SK-N-SH (cell line): ENCODE results near the gene NOLC1. TPM values are rescaled to one million over a fixed set of nuclear protein-coding genes. Genes with fewer than 3 reads are reported as not detected.

Experiments used
- CTCF ChIA-PET: fragments of 300-600, 350-600 bp; formaldehyde crosslinking; extraction: SDS; loops from one replicate; lab custom pipeline; 2021; lab: Yijun Ruan, JAX
- POLR2A ChIA-PET: fragments of 350-600 bp; sonication (Branson Sonifier 250); formaldehyde crosslinking; extraction: SDS; loops from one replicate; lab custom pipeline; 2020; ENCODE audit warnings: antibody characterized with exemption, inconsistent platforms; lab: Yijun Ruan, JAX
- DNase-seq: peaks from one replicate; pipeline ENCODE4 v3.0.0; 2012
- H2AFZ ChIP-seq: fragments of 200-600 bp; sonication (generic); 2 replicates; pipeline ENCODE4 v1.8.1; 2016; ENCODE audit warnings: antibody characterized with exemption, mild to moderate bottlenecking, low read depth
- H3F3A ChIP-seq: fragments of 200-600 bp; sonication (generic); replicated peaks from 2 replicates; pipeline ENCODE3; 2016; ENCODE audit warnings: antibody characterized with exemption, mild to moderate bottlenecking; ENCODE audit not compliant: insufficient read depth
- H3K27ac ChIP-seq, 2 experiments: fragments of 200-500 bp in 1 of 2; fragments of 200-600 bp in 1 of 2; sonication (Bioruptor generic) in 1 of 2; sonication (generic), shearing (Covaris generic) in 1 of 2; 2 replicates each; pipeline versions ENCODE4 v1.5.1 to v1.6.1; 2014 to 2016; ENCODE audit warnings: low read depth in 2 of 2, inconsistent platforms in 1 of 2, low read length in 1 of 2, mild to moderate bottlenecking in 1 of 2, mixed read lengths in 1 of 2
- H3K27me3 ChIP-seq: fragments of 200-600 bp; sonication (generic), shearing (Covaris generic); 2 replicates; pipeline ENCODE4 v1.6.1; 2016; ENCODE audit warnings: mixed run types; ENCODE audit not compliant: insufficient read depth
- H3K36me3 ChIP-seq, 2 experiments: fragments of 200-500 bp in 1 of 2; fragments of 200-600 bp in 1 of 2; sonication (Bioruptor generic) in 1 of 2; sonication (generic) in 1 of 2; replicated peaks in 1 of 2; 2 replicates each; pipeline versions ENCODE3 to v1.5.1; 2014 to 2016; ENCODE audit warnings: low read length in 1 of 2, mild to moderate bottlenecking in 1 of 2; ENCODE audit not compliant: insufficient read depth in 2 of 2, control insufficient read depth in 1 of 2
- H3K4me1 ChIP-seq, 2 experiments: fragments of 200-500 bp in 1 of 2; fragments of 200-600 bp in 1 of 2; sonication (Bioruptor generic) in 1 of 2; sonication (generic), shearing (Covaris generic) in 1 of 2; 2 replicates each; pipeline versions ENCODE4 v1.5.1 to v1.6.1; 2014 to 2016; ENCODE audit warnings: low read depth in 1 of 2, low read length in 1 of 2, mixed run types in 1 of 2; ENCODE audit not compliant: insufficient read depth in 2 of 2, control insufficient read depth in 1 of 2
- H3K4me2 ChIP-seq: fragments of 200-600 bp; sonication (generic), shearing (Covaris generic); 2 replicates; pipeline ENCODE4 v1.6.1; 2017; ENCODE audit warnings: mixed run types
- H3K4me3 ChIP-seq, 2 experiments: fragments of 200-500 bp in 1 of 2; fragments of 200-600 bp in 1 of 2; sonication (Bioruptor generic) in 1 of 2; sonication (generic), shearing (Covaris generic) in 1 of 2; 2 replicates each; pipeline versions ENCODE4 v1.5.1 to v1.8.1; 2014 to 2016; ENCODE audit warnings: low read depth in 2 of 2, inconsistent platforms in 1 of 2, low read length in 1 of 2, mild to moderate bottlenecking in 1 of 2, mixed read lengths in 1 of 2, moderate library complexity in 1 of 2
- H3K79me2 ChIP-seq: fragments of 200-600 bp; sonication (generic); 2 replicates; pipeline ENCODE4 v1.8.1; 2017; ENCODE audit warnings: mild to moderate bottlenecking; ENCODE audit not compliant: insufficient read depth
- H3K9ac ChIP-seq: fragments of 200-600 bp; sonication (generic); 2 replicates; pipeline ENCODE4 v1.6.1; 2017; ENCODE audit warnings: mixed run types
- H3K9me2 ChIP-seq: fragments of 200-600 bp; sonication (generic); 2 replicates; pipeline ENCODE4 v1.6.1; 2017; ENCODE audit warnings: mixed run types
- H3K9me3 ChIP-seq: fragments of 200-600 bp; sonication (generic); 2 replicates; pipeline ENCODE4 v1.6.1; 2017; ENCODE audit warnings: mixed run types, mild to moderate bottlenecking, moderate library complexity
- H4K20me1 ChIP-seq: fragments of 200-600 bp; sonication (generic); 2 replicates; pipeline ENCODE4 v1.6.1; 2017; ENCODE audit warnings: mild to moderate bottlenecking, mixed run types; ENCODE audit not compliant: insufficient read depth
- CHD2 ChIP-seq: fragments of 150-350 bp; IDR thresholded peaks from 2 replicates; pipeline ENCODE4 v1.6.1; 2018; ENCODE audit warnings: low read length; ENCODE audit not compliant: partially characterized antibody
- ELF1 ChIP-seq: IDR thresholded peaks from 2 replicates; pipeline ENCODE4 v1.4.0; 2012
- EP300 ChIP-seq, 2 experiments: IDR thresholded peaks; 2 replicates each; pipeline versions ENCODE4 v1.4.0 to v1.6.1; 2012; ENCODE audit warnings: borderline replicate concordance in 1 of 2, low read depth in 1 of 2, low read length in 1 of 2
- EZH2phosphoT487 ChIP-seq: fragments of 200-600 bp; sonication (generic); IDR thresholded peaks from 2 replicates; pipeline ENCODE4 v1.6.1; 2017; ENCODE audit warnings: low read depth, mixed run types, mild to moderate bottlenecking, antibody characterized with exemption, moderate library complexity, borderline replicate concordance
- FOSL2 ChIP-seq: IDR thresholded peaks from 2 replicates; pipeline ENCODE4 v1.4.0; 2012; ENCODE audit warnings: low read depth, mild to moderate bottlenecking, moderate library complexity, borderline replicate concordance
- FOXJ3 ChIP-seq: sonication (generic); formaldehyde crosslinking; IDR thresholded peaks from 2 replicates; pipeline ENCODE4 v1.5.1; 2020; ENCODE audit warnings: mild to moderate bottlenecking, missing genetic modification reagents
- FOXM1 ChIP-seq: IDR thresholded peaks from 2 replicates; pipeline ENCODE4 v1.4.0; 2012; ENCODE audit warnings: low read depth, mild to moderate bottlenecking
- GABPA ChIP-seq: IDR thresholded peaks from 2 replicates; pipeline ENCODE4 v1.4.0; 2012; ENCODE audit warnings: low read depth, mild to moderate bottlenecking
- GATA2 ChIP-seq: sonication (generic); formaldehyde crosslinking; IDR thresholded peaks from 2 replicates; pipeline ENCODE4 v1.5.0; 2020; ENCODE audit warnings: mild to moderate bottlenecking, missing genetic modification reagents
- JUND ChIP-seq: IDR thresholded peaks from 2 replicates; pipeline ENCODE4 v1.4.0; 2012
- MAX ChIP-seq: IDR thresholded peaks from 2 replicates; pipeline ENCODE4 v1.4.0; 2012; ENCODE audit warnings: low read depth
- MEF2A ChIP-seq: IDR thresholded peaks from 2 replicates; pipeline ENCODE4 v1.4.0; 2012; ENCODE audit warnings: low read depth, borderline replicate concordance
- MXI1 ChIP-seq: IDR thresholded peaks from 2 replicates; pipeline ENCODE4 v1.6.1; 2012; ENCODE audit warnings: mild to moderate bottlenecking, low read depth, low read length, improper control_type of control experiment
- NFIC ChIP-seq: IDR thresholded peaks from 2 replicates; pipeline ENCODE4 v1.4.0; 2012; ENCODE audit warnings: borderline replicate concordance
- NRF1 ChIP-seq: IDR thresholded peaks from 2 replicates; pipeline ENCODE4 v1.6.1; 2012; ENCODE audit warnings: low read depth, mild to moderate bottlenecking, low read length
- PBX3 ChIP-seq: IDR thresholded peaks from 2 replicates; pipeline ENCODE4; 2012
- POLR2AphosphoS5 ChIP-seq: IDR thresholded peaks from 2 replicates; pipeline ENCODE4 v1.6.1; 2012; ENCODE audit warnings: low read depth, low read length
- RAD21 ChIP-seq: IDR thresholded peaks from 2 replicates; pipeline ENCODE4 v1.6.1; 2012; ENCODE audit warnings: mild to moderate bottlenecking, low read length
- RCOR1 ChIP-seq: fragments of 150-350 bp; IDR thresholded peaks from 2 replicates; pipeline ENCODE4 v1.6.1; 2017; ENCODE audit warnings: antibody characterized with exemption, low read length
- RXRA ChIP-seq: IDR thresholded peaks from 2 replicates; pipeline ENCODE4 v1.4.0; 2012; ENCODE audit warnings: low read depth, mild to moderate bottlenecking, borderline replicate concordance
- SMC3 ChIP-seq: IDR thresholded peaks from 2 replicates; pipeline ENCODE4 v1.6.1; 2012; ENCODE audit warnings: low read depth, low read length, improper control_type of control experiment
- TAF1 ChIP-seq: IDR thresholded peaks from 2 replicates; pipeline ENCODE4 v1.6.1; 2012; ENCODE audit warnings: low read depth, mild to moderate bottlenecking, low read length, moderate library complexity, borderline replicate concordance
- TCF12 ChIP-seq: IDR thresholded peaks from 2 replicates; pipeline ENCODE4 v1.4.0; 2012
- TEAD4 ChIP-seq: IDR thresholded peaks from 2 replicates; pipeline ENCODE4 v1.4.0; 2012; ENCODE audit warnings: mild to moderate bottlenecking, borderline replicate concordance; ENCODE audit not compliant: insufficient read depth
- YY1 ChIP-seq: IDR thresholded peaks from 2 replicates; pipeline ENCODE4 v1.4.0; 2012; ENCODE audit warnings: low read depth, mild to moderate bottlenecking
- ZBTB33 ChIP-seq: IDR thresholded peaks from 2 replicates; pipeline ENCODE4 v1.4.0; 2012; ENCODE audit warnings: low read depth, borderline replicate concordance
- WGBS: methylation state at CpG from one replicate; pipeline ENCODE4 v1.1.6; 2017; ENCODE audit warnings: low lambda C conversion rate; 5-methylcytosine and 5-hydroxymethylcytosine counted together
- polyA plus RNA-seq, 3 experiments: library from polyadenylated mRNA; depleted of rRNA; stranded (reverse); fragments of >200 nt; gene quantifications; 2 replicates each; pipeline ENCODE4 v1.2.3, GENCODE V29; 2012
- TF ChIP-seq, protein P1 (sequence below): IDR thresholded peaks from 2 replicates; pipeline ENCODE4 v1.4.0; 2012; ENCODE audit warnings: low read depth, borderline replicate concordance
- TF ChIP-seq, protein P2 (sequence below): fragments of 150-350 bp; IDR thresholded peaks from 2 replicates; pipeline ENCODE4 v1.6.1; 2017; ENCODE audit warnings: antibody characterized with exemption, low read length, low read depth, borderline replicate concordance
- TF ChIP-seq, protein P3 (sequence below): fragments of 150-350 bp; IDR thresholded peaks from 2 replicates; pipeline ENCODE4 v1.6.1; 2016; ENCODE audit warnings: mild to moderate bottlenecking, low read depth, low read length

Gene NOLC1
- polyA plus RNA-seq, 1 of the 3 experiments (the other 2 are of a cell fraction) = 71.8 TPM

DNA sequence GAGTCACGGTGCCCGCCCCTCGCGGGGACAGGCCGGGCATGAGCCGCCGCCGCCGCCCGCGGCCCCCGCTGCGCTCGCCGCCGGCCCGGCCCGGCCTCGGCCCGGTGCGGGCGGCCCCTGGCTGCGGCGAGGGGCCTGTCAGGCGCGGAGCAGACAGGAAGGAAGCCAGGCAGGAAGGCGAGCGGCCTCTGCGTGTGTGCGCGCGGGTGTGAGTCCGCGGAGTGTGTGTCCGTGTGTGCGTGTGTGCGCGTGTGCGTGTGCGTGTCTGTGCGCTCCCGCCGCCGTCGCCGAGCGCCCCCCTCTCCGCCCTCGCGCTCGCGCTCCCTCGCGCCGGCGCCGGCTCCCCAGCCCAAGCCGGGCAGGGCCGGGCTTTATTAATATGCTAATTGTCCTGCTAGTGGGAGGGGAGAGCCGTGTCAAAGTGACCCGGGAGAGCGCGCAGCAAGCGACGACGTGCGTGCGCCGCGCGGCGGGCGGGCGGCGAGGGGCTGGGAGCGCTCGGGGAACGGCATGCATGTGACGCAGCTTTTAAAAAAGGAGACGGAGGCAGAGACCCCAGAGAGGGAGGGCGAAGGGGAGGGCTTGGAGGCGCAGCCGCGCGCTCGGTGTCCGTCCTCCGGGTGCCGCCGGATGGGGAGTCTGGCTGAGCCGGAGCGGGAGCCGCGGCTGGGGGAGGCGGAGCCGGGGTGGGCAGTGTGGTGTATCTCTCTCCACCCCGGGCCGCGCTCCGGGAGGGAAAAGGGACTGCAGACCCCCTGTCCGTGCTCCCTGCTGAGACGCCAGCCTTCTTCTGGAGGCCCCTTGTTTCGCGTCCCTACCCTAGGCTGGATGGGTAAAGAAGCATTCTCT is 31.8 kb upstream of the NOLC1 start, which contains the start of gene LDB1:
TSS of gene LDB1 (minus strand) at position 227 of the 849 bp plus-strand sequence. CDS start 258 bp downstream, outside the sequence.
- Histone ChIP-seq H3K79me2 (peaks cover 51% of the 10 kb centered on the region), H3K4me1 (peaks cover 42 to 51% of the 10 kb centered on the region in 2 experiments), H3K4me2 (peak within 1 kb of the TSS; percentile 94), H3K4me3 (peak within 1 kb of the TSS; percentile 84 to 86), H3K9ac (peak within 1 kb of the TSS; percentile 84), H3K9me3 (no peaks in the 10 kb centered on the region), H3K27ac (peak within 1 kb of the TSS; percentile 86 to 99), H3F3A (peaks cover 23% of the 10 kb centered on the region), H3K9me2 (no peaks in the 10 kb centered on the region), H4K20me1 (no peaks in the 10 kb centered on the region), H2AFZ (peak within 1 kb of the TSS; percentile 75; the same call in 1 of the 2 replicates), H3K36me3 (no peaks in the 10 kb centered on the region), H3K27me3 (no peaks in the 10 kb centered on the region)
- POLR2A ChIA-PET = no interaction called here
- CTCF ChIA-PET = no interaction called here
- under 1% methylated on average over 49 of the region's 104 CpGs for WGBS
- peak; percentile 85 for DNase-seq
- TF ChIP-seq GABPA (no peak), EZH2phosphoT487 (no peak), YY1 (no peak), SMC3 (no peak), FOSL2 (no peak), RXRA (no peak), NFIC (no peak), MXI1 (peak; percentile 94), MAX (peak; percentile 66; the same call in 1 of the 2 replicates), MEF2A (no peak), GATA2 (CRISPR knock-in tag) (no peak), NRF1 (peak; percentile 62), FOXM1 (no peak), ZBTB33 (no peak), FOXJ3 (CRISPR knock-in tag) (no peak), PBX3 (no peak), EP300 (IDR thresholded peaks at IDR 0.05; ENCODE audit: borderline replicate concordance in 1 of 2, low read depth in 1 of 2, low read length in 1 of 2) (no peak), RCOR1 (no peak), TEAD4 (no peak), ELF1 (no peak), POLR2AphosphoS5 (peak; percentile 13; the same call in 1 of the 2 replicates), TAF1 (peak; percentile 48; the same call in 1 of the 2 replicates), CHD2 (no peak), TCF12 (no peak), RAD21 (no peak; the same call in 1 of the 2 replicates), JUND (no peak)
- TF ChIP-seq, protein P1, sequence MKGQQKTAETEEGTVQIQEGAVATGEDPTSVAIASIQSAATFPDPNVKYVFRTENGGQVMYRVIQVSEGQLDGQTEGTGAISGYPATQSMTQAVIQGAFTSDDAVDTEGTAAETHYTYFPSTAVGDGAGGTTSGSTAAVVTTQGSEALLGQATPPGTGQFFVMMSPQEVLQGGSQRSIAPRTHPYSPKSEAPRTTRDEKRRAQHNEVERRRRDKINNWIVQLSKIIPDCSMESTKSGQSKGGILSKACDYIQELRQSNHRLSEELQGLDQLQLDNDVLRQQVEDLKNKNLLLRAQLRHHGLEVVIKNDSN = no peak
- TF ChIP-seq, protein P2, sequence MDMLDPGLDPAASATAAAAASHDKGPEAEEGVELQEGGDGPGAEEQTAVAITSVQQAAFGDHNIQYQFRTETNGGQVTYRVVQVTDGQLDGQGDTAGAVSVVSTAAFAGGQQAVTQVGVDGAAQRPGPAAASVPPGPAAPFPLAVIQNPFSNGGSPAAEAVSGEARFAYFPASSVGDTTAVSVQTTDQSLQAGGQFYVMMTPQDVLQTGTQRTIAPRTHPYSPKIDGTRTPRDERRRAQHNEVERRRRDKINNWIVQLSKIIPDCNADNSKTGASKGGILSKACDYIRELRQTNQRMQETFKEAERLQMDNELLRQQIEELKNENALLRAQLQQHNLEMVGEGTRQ = no peak
- TF ChIP-seq, protein P3, sequence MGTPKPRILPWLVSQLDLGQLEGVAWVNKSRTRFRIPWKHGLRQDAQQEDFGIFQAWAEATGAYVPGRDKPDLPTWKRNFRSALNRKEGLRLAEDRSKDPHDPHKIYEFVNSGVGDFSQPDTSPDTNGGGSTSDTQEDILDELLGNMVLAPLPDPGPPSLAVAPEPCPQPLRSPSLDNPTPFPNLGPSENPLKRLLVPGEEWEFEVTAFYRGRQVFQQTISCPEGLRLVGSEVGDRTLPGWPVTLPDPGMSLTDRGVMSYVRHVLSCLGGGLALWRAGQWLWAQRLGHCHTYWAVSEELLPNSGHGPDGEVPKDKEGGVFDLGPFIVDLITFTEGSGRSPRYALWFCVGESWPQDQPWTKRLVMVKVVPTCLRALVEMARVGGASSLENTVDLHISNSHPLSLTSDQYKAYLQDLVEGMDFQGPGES = no peak
